Mesodermal cell (in vitro differentiated cells): ENCODE data around the gene PILRA.
"Not testable (repeated sequence)": the region's sequence is repeated elsewhere in the genome, so short reads cannot be mapped to it uniquely, and the experiment has no call there.

ENCODE experiments used
- H3K27ac ChIP-seq: 2 replicates; pipeline ENCODE4 v1.7.0; 2013; ENCODE audit warnings: mild to moderate bottlenecking, low read depth, low read length, moderate library complexity; ENCODE audit not compliant: severe bottlenecking
- H3K36me3 ChIP-seq: 2 replicates; pipeline ENCODE4 v1.7.1; 2013; ENCODE audit warnings: mild to moderate bottlenecking, low read length, moderate library complexity; ENCODE audit not compliant: control insufficient read depth, insufficient read depth
- H3K4me1 ChIP-seq: one replicate; pipeline ENCODE4 v1.7.1; 2013; ENCODE audit warnings: mild to moderate bottlenecking, low read length; ENCODE audit not compliant: insufficient read depth, control insufficient read depth, poor library complexity, severe bottlenecking
- H3K4me3 ChIP-seq: 2 replicates; pipeline ENCODE4 v1.7.0; 2013; ENCODE audit warnings: low read length, control low read depth, mild to moderate bottlenecking; ENCODE audit not compliant: insufficient read depth, poor library complexity, severe bottlenecking; ENCODE audit errors: extremely low read depth
- H3K9me3 ChIP-seq: 2 replicates; pipeline ENCODE4 v1.7.1; 2013; ENCODE audit warnings: mild to moderate bottlenecking, low read length, moderate library complexity; ENCODE audit not compliant: control insufficient read depth
- WGBS, 2 experiments: methylation state at CpG; one replicate each; pipeline ENCODE4 v1.1.5; 2013; ENCODE audit warnings: missing lambda C conversion rate in 2 of 2; ENCODE audit not compliant: insufficient coverage in 2 of 2; 5-methylcytosine and 5-hydroxymethylcytosine counted together

The PILRA gene

DNA sequence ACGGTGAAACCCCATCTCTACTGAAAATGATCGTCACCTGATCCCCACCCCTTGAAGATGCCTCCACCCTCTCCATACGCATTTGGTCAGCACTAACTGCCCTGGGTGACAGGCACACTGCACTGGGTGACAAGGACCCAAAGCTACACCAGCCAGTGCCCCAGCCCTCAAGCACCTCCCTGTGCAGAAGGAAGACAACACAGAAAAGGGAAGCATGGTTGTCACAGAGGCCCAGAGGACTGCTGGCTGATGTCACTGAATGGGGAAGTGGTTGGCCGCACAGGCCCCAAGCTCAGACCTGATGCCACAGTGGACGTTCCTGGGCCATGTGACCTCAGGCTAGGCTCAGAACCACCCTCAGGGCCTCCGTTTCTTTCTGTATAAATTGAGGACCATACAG lies 4.2 kb upstream of the PILRA start:
- WGBS, 2 experiments: 87 to 90% methylated on average over 3 to 6 of the region's 6 CpGs
- Histone ChIP-seq H3K4me3 (no peak overlapping the region), H3K36me3 (peaks cover 19% of the 10 kb centered on the region), H3K27ac (no peak overlapping the region), H3K4me1 (peaks cover 8% of the 10 kb centered on the region), H3K9me3 (no peaks in the 10 kb centered on the region)

DNA sequence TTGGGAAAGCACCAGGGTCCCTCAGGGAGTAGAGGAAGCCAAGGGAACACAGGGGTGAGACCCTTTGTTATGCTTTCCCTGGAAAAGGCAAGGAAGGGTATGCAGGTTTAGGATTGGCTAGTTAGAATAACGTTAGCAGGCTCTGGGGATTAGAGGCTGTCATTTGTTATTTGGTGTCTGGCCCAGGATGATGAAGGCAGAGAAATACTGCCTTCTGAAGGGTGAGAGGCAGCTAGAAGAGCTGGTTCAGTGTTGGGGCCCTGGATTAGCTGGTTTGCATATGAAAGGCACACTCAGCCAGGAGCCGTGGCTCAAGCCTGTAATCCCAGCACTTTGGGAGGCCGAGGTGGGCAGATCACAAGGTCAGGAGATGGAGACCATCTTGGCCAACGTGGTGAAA lies 3.0 kb upstream of the PILRA start:
- Histone ChIP-seq H3K36me3 (peaks cover 12% of the 10 kb centered on the region), H3K4me1 (peaks cover 8% of the 10 kb centered on the region), H3K9me3 (no peaks in the 10 kb centered on the region), H3K4me3 (no peak overlapping the region), H3K27ac (no peak overlapping the region)
- 13 to 26% methylated on average over 4 of the region's 4 CpGs for WGBS, 2 experiments

DNA sequence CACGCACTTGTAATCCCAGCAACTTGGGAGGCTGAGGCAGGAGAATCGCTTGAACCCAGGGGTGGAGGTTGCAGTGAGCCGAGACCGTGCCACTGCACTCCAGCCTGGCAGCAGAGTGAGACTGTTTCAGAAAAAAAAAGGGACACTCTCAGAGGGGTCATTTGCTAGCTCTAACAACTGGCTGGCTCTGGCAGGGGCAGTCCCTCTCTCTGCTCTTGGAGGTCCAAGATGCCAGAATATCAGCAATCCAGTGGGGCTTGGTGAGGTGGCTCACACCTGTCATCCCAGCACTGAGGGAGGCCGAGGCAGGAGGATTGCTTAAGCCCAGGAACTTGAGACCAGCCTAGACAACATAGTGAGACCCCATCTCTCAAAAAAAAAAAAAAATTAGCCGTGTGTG lies 2.5 kb upstream of the PILRA start:
- WGBS, 2 experiments: 95 to 98% methylated on average over 4 to 6 of the region's 6 CpGs
- peaks cover 8% of the 10 kb centered on the region for H3K4me1 ChIP-seq
- no peak overlapping the region for H3K4me3 ChIP-seq
- H3K9me3 ChIP-seq: no peaks in the 10 kb centered on the region
- H3K36me3 ChIP-seq: peaks cover 12% of the 10 kb centered on the region
- no peak overlapping the region for H3K27ac ChIP-seq

- Histone ChIP-seq H3K27ac (no peak overlapping the region), H3K4me1 (peaks cover 8% of the 10 kb centered on the region), H3K4me3 (no peak overlapping the region), H3K36me3 (peaks cover 6% of the 10 kb centered on the region), H3K9me3 (no peaks in the 10 kb centered on the region)
- 86 to 96% methylated on average over 5 to 7 of the region's 7 CpGs for WGBS, 2 experiments
These were observed 1.6 kb upstream of the PILRA start for GRCh38 chr7:100371561-100372171.

DNA sequence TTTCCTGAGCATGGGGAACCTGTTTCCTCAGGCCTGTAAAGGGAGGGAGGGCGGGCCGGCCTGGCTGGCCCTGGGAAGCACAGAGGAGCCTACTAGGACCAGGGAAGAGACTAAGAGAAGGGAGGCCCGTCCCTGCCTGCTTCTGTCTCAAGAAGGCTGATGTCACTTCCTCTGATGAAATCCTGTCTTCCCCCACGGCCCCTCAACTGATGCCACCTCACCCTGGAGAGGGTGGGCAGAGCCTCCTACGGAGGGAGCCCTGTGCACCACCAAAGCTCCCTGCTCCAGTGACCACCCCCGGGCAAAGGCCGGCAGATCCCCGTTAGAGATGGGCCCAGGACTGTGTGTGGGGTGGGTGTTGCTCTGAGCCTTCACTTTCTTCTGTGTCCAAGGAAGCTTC lies 1.0 kb upstream of the PILRA start:
- H3K9me3 ChIP-seq: no peaks in the 10 kb centered on the region
- 86% methylated on average over 5 of the region's 8 CpGs; no CpG with 5 or more reads in 1 of the 2 experiments for WGBS, 2 experiments
- peaks cover 8% of the 10 kb centered on the region for H3K4me1 ChIP-seq
- no peak overlapping the region for H3K4me3 ChIP-seq
- peaks cover 2% of the 10 kb centered on the region for H3K36me3 ChIP-seq
- H3K27ac ChIP-seq: no peak overlapping the region

DNA sequence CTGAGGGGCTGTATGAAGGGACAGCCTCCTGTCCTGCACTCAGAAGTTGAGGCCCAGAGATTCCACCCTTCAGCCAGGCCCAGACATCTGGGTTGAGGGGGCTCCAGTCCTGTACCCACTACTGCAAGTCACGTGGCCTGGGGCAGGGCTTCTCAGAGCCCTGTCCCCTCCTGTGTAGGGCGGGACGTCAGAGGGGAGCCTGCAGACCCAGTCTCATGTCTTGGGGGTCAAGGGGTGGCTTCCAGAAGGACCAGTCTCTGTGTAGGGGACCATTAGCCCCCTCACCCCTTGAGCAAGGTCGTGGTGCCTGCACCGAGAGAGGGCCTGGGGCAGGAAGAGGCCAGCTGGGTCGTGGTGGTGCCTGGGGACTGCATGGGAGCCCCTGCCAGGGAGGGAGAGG lies 593 bp upstream of the PILRA start:
- Histone ChIP-seq H3K9me3 (no peaks in the 10 kb centered on the region), H3K27ac (no peak overlapping the region), H3K4me1 (peaks cover 8% of the 10 kb centered on the region), H3K4me3 (no peak overlapping the region), H3K36me3 (no peaks in the 10 kb centered on the region)
- 77 to 78% methylated on average over 4 of the region's 6 CpGs for WGBS, 2 experiments

- H3K9me3 ChIP-seq, H3K27ac ChIP-seq, H3K4me1 ChIP-seq, H3K4me3 ChIP-seq, H3K36me3 ChIP-seq: not testable (repeated sequence)
- 85 to 87% methylated on average over 11 to 14 of the region's 15 CpGs for WGBS, 2 experiments
These were observed 747 bp downstream of the PILRA start for GRCh38 chr7:100373870-100374598.

DNA sequence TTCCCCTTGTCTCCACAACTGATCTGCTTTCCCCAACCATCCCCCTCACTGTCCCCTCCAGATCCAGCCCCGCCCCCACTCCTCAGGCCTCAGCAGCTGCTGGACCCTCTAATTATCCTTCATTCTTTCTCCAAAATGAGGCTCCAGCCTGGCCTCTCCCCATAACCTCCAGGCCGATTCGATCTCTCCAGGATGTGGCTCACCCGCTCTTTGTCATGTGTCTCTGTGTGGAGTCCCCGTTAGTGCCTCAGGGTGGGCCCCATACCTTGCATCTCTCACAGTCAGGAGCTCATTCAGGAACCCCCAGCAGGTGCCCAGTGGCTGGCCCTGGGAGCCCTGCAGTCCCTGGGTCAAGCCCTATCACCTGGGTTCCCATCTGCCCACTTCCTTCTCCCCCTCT lies 1.3 kb downstream of the PILRA start:
- Histone ChIP-seq H3K4me3 (no peak overlapping the region), H3K9me3 (no peaks in the 10 kb centered on the region), H3K27ac (no peak overlapping the region), H3K4me1 (peaks cover 8% of the 10 kb centered on the region), H3K36me3 (no peaks in the 10 kb centered on the region)
- 73 to 74% methylated on average over 5 of the region's 5 CpGs for WGBS, 2 experiments

DNA sequence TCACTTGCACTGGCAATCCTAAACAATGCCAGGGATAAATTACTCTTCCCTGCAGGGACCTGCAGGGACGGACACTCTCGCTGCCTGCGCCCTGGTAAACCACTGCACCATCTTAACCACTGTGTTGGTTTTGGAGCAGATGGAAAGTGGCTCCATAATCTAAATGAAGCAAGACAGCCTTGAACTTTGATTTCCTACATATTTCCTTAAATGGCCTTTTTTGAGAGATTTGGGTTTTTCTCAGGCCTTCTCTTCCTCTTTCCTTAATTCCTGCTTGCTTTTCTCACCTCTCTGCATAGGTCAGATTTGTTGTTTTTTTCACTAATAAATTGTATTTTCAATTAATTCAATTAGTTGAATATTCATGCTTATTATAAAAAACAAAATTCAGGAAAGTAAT lies 2.8 kb downstream of the PILRA start:
- no peaks in the 10 kb centered on the region for H3K36me3 ChIP-seq
- no peaks in the 10 kb centered on the region for H3K9me3 ChIP-seq
- no peak overlapping the region for H3K27ac ChIP-seq
- peaks cover 8% of the 10 kb centered on the region for H3K4me1 ChIP-seq
- WGBS, 2 experiments: 100% methylated on average over 3 of the region's 3 CpGs; no CpG with 5 or more reads in 1 of the 2 experiments
- H3K4me3 ChIP-seq: no peak overlapping the region

GRCh38 chr7:100378114-100378755 lies 4.9 kb downstream of the PILRA start:
- Histone ChIP-seq H3K36me3 (no peaks in the 10 kb centered on the region), H3K4me3 (no peak overlapping the region), H3K27ac (no peak overlapping the region), H3K9me3 (no peaks in the 10 kb centered on the region), H3K4me1 (no peaks in the 10 kb centered on the region)
- 80 to 100% methylated on average over 1 to 3 of the region's 4 CpGs for WGBS, 2 experiments

- no peaks in the 10 kb centered on the region for H3K9me3 ChIP-seq
- no peaks in the 10 kb centered on the region for H3K36me3 ChIP-seq
- no peak overlapping the region for H3K4me3 ChIP-seq
- WGBS, 2 experiments: 86 to 100% methylated on average over 1 of the region's 4 CpGs
- no peak overlapping the region for H3K27ac ChIP-seq
- H3K4me1 ChIP-seq: no peaks in the 10 kb centered on the region
These were observed 6.9 kb downstream of the PILRA start for GRCh38 chr7:100380196-100380595.
